NCI-H82 (cell line): ENCODE measurements around the gene TEX22.

Experiments used
- DNase-seq: peaks from one replicate; lab custom pipeline; 2025; lab: John Stamatoyannopoulos, UW

The TEX22 gene

DNA sequence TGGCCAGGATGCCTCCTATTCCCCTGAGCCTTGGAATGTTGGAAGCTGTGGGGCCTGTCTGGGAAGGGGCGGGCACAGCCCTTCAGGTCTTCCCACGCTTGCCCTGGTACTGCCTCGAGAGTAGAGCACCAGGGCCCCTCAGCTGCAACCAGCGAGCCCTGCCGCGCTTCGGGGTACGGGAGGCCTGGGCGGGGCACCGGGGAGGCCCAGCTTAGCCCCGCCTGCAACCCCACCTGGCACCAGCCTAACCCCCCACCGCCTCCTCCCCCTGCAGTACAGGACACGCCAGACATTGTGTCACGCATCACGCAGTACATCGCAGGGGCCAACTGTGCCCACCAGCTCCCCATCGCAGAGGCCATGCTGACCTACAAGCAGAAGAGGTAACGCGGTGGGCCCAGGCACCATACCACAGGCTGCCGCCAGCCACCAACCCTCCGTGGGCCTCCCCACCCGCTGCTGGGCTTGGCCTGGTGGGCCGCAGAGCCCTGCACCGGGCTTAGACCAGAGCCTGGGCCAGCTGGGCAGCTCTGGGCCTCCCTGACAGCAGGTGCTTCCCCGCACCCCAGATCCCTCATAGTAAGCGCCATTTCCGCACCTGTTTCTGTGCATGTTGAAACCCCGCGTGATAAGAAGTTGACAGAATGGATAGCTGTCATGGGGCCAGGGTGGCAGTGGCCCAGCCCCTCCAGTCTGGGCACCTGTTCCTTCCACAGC is 13.6 kb upstream of the TEX22 start:
- DNase-seq = no peak

DNA sequence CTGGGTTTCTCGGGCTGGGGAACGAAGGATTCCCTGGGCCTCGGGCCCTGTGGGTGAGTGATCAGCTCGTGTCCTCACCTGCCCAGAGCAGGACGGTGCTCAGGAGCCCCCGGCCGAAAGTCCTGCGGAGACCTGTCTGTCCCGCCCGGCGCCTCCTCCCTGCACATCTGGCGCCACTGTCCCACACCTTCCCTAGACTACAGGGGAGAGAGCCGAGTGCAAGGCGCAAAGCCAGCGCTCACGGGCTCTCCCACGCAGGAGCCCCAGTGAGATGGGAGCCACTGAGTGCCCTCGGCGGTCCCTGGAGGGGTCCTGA is 13.1 kb upstream of the TEX22 start:
- no peak for DNase-seq

DNA sequence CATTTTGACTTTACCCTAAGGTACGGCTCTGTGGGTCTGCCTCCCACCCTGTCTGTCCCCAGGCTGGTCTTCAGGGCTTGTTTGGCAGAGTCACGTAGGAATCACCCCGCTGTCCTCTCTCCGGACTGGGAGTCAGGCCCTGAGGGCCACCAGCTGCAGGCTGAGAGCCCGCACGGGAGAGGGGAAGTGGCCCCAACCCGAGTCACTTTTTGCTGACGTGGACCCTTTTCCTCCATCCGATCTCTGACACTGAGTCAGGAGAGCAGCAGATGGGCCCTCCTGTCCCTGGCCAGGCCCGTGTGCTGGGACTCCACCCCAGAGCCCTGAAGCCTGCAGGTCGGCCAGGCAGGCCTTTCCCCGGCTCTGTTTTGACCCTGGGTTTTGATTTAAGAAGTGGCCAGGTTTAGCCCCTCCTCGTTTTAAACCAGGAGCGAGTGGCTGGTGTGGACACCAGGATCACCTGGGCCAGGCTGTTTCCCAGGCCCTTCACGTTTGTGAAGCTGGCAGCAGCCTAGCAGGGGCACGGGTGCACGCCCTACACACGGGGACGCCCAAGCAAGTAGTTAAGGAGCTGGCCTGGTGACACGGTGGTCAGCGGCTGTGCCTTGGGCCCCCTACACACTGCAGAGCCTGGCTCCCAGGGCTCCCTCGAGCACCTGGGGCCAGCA is 12.5 kb upstream of the TEX22 start:
- DNase-seq = no peak

GRCh38 chr14:105386581-105387529 is 11.5 kb upstream of the TEX22 start:
- DNase-seq = no peak

DNA sequence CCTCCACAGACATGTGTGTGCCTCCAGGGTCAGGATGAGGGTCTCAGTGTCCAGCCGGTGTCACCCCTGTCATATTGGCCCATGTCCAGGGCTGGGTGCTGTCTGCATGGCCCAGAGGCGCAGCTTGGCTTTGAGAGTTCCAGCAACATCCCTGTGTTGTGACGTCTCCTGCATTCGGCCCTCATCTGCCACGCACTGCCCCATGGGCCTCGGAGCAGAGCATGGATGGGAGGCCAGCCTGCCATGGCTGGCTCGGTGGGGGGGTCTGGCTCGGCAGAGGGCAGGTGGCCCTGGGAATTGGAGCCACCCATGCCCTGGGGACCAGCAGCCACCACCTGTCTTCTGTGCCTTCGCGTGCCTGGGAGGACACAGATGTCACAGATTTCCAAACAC is 10.8 kb upstream of the TEX22 start:
- DNase-seq = peak; percentile 11

DNA sequence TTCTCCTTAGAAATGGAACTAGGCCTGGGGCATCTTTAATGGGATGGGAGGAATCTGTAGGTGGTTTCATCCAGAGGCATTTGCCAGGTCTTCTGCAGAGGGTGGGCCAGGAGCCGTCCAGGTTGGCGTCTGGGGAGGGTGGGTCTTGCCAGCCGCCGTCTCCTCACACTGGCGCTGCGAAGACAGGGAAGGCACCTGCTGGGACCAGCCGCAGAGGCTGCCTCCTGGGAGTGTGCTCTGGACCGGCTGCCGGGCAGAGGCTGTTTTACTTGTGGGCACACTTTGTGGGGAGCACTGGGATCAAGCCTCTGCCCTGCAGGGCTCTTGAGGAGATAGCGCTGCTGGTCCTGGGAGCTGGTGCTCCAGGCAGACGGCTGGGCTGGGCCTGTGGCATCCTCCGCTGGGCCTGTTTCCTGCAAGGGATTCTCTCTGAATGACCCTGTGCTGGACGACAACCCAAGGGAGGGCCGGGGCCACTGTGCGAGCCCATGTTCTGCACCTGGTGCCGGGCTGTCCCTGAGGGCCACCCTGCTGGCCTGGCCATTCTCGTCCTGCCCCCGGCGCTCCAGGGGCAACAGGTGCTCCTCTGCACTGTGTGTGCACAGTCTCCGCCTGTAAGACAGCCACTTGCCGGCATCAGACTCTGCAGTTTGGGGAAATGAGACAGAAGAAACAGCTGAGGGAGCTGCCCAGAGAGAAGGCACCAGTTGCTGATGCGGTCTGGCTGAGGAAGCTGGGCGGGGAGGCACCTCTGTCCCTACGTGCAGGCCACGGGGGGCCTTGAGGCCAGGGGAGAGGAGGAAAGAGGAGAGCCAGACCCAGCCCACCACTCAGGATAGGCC is 10.0 kb upstream of the TEX22 start:
- DNase-seq = no peak

- no peak for DNase-seq
These were observed 9.4 kb upstream of the TEX22 start for GRCh38 chr14:105388976-105389375.

GRCh38 chr14:105389534-105389933 is 8.8 kb upstream of the TEX22 start:
- DNase-seq = no peak

DNA sequence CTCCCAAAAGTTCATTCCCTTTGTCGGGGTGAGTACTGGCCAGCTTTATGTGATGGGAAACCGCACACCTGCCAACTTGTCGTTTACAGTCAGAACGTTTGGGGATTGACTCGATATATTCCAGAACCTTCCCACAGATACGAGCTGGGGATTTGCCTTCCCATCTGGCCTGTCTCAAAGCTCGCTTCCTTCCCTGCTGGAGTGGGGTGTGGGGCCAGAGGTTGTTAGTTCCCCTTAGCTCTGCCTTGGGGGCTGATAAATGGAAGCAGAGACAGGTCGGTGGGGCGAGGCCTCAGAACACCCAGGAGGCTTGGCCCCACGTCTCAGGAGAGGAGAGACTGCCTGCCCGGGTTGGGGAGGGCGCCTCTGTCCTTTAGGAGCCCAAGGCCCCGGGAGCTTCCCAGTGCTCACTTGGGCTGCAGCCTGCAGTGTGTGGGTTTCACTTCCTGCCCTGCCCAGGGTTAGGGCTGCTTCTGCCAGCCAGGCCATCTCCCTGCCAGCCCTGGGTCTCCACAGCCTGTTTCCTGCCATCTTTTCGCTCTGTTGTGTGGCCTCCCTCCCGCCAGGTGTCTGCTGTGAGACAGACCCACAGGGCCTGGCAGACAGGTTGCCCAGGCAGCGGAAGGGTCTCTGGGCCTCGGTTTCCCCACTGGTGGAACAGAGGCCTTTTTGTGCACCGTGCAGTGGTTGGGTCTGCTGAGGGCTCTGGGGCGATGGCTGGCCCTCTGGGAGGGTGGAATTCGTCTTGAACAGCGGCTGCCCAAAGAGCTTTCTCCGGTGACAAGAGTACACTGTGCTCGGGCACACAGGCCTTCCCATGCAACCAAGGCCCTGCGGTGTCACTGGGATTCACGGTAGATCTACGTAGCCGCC is 8.1 kb upstream of the TEX22 start:
- DNase-seq = no peak

DNA sequence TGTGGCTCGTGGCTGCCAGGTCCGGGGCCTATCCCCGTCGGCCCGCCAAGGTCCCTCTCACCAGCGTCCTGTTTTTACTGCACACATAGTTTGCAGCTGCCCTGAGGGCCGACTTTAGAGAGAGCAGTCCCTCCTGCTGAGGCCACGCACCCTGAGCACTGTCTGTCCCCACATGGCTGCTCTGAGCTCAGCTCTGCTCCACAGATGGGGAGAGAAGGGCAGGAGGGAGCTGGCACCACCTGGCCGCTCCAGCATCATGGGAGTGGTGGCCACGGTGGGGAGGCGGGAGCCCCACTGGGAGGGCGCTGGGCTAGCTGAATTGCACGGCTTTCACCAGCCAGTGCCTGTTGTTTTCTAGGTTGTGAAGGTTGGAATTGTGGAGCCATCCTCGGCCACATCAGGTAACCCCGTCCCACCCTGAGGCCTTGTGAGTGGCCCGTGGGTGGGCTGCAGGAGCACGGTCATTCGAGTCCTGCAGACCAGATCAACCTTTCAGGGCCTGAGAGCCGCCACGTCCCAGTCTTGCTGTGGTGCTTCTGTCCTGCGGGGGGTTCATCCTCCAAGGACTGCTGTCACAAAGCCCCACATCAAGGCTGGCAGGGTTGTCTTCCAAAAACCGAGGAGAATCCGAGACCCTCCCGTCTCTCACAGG is 7.4 kb upstream of the TEX22 start:
- DNase-seq = no peak

DNA sequence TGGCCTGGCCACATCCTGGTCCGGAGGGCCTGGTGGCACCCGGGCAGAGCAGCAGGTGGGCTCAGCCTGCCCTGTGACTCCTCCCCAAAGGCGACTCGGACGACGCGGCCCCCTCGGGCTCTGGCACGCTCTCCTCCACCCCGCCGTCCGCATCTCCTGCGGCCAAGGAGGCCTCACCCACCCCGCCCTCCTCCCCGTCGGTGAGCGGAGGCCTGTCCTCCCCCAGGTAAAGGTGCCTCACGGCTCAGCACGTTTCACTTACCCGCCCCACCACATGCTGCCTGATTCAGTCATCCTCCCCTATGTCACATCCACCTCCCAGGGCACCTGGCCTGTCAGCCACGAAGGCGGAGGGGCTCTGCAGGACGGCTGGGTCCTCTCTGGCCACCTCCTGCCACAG is 6.8 kb upstream of the TEX22 start:
- DNase-seq = no peak

GRCh38 chr14:105392131-105393090 is 5.9 kb upstream of the TEX22 start:
- DNase-seq = peak; percentile 25

DNA sequence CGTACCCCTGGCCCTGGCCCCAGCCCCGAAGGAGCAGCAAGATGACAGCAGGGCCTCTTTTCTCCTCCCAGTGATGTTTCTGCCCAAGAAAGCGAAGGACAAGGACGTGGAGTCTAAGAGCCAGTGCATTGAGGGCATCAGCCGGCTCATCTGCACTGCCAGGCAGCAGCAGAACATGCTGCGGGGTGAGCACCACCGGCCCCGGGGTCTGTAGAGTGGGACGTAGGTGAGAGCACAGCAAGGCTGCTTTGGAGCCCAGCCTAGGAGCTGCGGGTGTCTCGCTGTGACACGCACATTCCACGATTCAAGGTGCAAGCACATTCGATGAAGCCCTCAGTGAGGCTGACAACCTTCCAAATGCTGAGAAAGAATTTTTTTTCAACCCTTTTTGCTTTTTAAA is 5.2 kb upstream of the TEX22 start:
- DNase-seq = no peak

DNA sequence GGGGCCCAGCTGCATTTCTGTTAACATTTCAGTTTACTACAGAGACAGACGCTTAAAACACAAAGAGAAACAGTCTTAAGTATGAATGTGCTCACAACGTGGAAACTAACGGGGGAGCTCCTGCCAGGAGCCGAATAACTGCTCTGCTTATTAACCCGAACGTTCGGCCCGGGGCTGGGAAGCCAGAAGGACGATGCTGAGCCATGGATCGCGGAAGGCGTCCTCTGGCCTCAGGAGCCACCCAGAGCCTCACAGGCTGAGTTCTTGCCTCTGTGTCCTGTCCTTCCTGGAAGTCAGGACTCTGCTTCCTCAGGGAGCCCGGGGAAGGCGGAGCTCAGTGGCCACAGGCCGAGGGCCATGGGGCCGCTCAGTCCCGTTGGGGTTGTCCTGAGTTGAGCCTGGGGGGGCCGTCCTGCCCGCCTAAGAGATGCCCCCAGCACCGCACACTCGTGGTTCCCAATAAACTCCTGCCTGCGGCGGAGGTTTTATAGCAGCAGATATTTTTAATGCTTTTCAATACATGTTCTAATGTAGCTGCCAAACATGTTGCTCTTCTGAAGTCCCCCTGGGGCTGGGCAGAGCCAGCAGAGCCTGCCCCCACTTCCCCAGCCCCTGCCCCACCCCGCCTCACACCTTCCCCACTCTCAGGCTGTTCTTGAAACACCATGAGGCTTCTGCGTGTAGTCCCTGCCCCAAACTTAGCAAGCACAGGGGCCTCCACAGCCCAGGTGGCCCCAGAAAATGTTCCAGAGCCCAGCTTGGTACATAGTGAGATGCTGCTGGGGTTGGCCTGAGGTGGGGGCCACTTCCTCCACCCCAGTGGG is 3.4 kb upstream of the TEX22 start:
- DNase-seq = no peak

DNA sequence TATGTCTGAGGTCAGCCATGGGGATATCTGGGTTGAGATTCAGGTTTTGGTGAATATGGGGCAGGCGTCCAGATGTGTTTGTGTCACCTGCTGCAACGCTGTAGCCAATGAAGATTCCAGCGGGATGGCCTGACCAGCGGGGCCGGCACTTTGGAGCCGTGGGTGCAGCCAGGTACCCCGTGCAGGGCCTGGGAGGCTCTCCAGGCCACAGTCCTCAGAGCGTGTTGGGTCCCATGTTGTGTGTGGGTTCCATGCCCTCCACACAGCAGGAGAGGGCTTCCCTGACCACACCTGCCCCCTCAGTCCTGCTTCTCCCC is 2.8 kb upstream of the TEX22 start:
- DNase-seq = no peak

GRCh38 chr14:105397350-105397931 is 897 bp upstream of the TEX22 start:
- no peak for DNase-seq

GRCh38 chr14:105398726-105399465 is 558 bp downstream of the TEX22 start:
- DNase-seq = peak; percentile 76

- no peak for DNase-seq
These were observed 1.1 kb downstream of the TEX22 start for GRCh38 chr14:105399466-105399775.
